Endothelial cell of umbilical vein (primary cell): ENCODE data around the gene TENT5C. TPM values are rescaled to one million over a fixed set of nuclear protein-coding genes. Genes with fewer than 3 reads are reported as not detected.

Experiments
- BruUV-seq: library from RNA; stranded (reverse); fragments of 400-500 nt; replicated peaks from 2 replicates; lab custom pipeline; 2021; lab: Mats Ljungman, UMichigan
- CTCF ChIA-PET: fragments of 300-600, 350-600 bp; sonication (Branson Sonifier 250); formaldehyde crosslinking; loops from one replicate; lab custom pipeline; 2021; ENCODE audit warnings: antibody characterized with exemption, inconsistent platforms; lab: Charles Lee
- POLR2A ChIA-PET: fragments of 300-600, 350-600 bp; sonication (Branson Sonifier 250); formaldehyde crosslinking; loops from one replicate; lab custom pipeline; 2021; ENCODE audit warnings: antibody characterized with exemption, inconsistent platforms; lab: Charles Lee
- DNase-seq: peaks from one replicate; pipeline ENCODE4 v3.0.0-alpha.2; 2011; ENCODE audit warnings: low read depth, low spot score
- FAIRE-seq: peaks from 2 replicates; lab custom pipeline; 2011; peaks lifted over from hg19 to GRCh38; lab: Jason Lieb, UNC
- H2AFZ ChIP-seq: 2 replicates; pipeline ENCODE4 v1.6.0; 2012; ENCODE audit warnings: low read depth, low read length, control low read depth, inconsistent platforms
- H3K27ac ChIP-seq: 2 replicates; pipeline ENCODE4 v1.5.1; 2011; ENCODE audit warnings: low read depth, mild to moderate bottlenecking, control low read depth, low read length, moderate library complexity; ENCODE audit not compliant: insufficient read depth
- H3K27me3 ChIP-seq, 2 experiments: 2 replicates each; pipeline versions ENCODE4 v1.6.0 to v1.6.1; 2011; ENCODE audit warnings: low read length in 2 of 2, mixed read lengths in 1 of 2; ENCODE audit not compliant: control insufficient read depth in 2 of 2, insufficient read depth in 2 of 2
- H3K36me3 ChIP-seq, 2 experiments: 2 replicates in 1 of 2; 3 replicates in 1 of 2; pipeline ENCODE4 v1.5.1; 2011; ENCODE audit warnings: low read length in 2 of 2, mild to moderate bottlenecking in 1 of 2, moderate library complexity in 1 of 2; ENCODE audit not compliant: control insufficient read depth in 2 of 2, insufficient read depth in 2 of 2; ENCODE audit errors: extremely low read depth in 1 of 2
- H3K4me1 ChIP-seq: 3 replicates; pipeline ENCODE4 v1.5.1; 2011; ENCODE audit warnings: mild to moderate bottlenecking, low read length; ENCODE audit not compliant: control insufficient read depth, insufficient read depth; ENCODE audit errors: extremely low read depth
- H3K4me2 ChIP-seq: 2 replicates; pipeline ENCODE4 v1.6.1; 2011; ENCODE audit warnings: low read length, control low read depth, mixed read lengths; ENCODE audit not compliant: insufficient read depth
- H3K4me3 ChIP-seq, 3 experiments: fragments of 200-600 bp in 1 of 3; sonication (generic), shearing (Covaris generic) in 1 of 3; replicated peaks in 1 of 3; 2 replicates each; pipeline ENCODE4 v1.5.1; 2011 to 2016; ENCODE audit warnings: control low read depth in 3 of 3, low read length in 3 of 3, mild to moderate bottlenecking in 2 of 3, inconsistent platforms in 1 of 3, low read depth in 1 of 3, moderate library complexity in 1 of 3; ENCODE audit not compliant: insufficient read depth in 1 of 3
- H3K79me2 ChIP-seq: 2 replicates; pipeline ENCODE4 v1.6.0; 2012; ENCODE audit warnings: low read length, inconsistent platforms; ENCODE audit not compliant: control insufficient read depth, insufficient read depth
- H3K9ac ChIP-seq: replicated peaks from 2 replicates; pipeline ENCODE3; 2011; ENCODE audit warnings: low read length, control low read depth; ENCODE audit not compliant: insufficient read depth; ENCODE audit errors: extremely low read depth
- H3K9me1 ChIP-seq: replicated peaks from 3 replicates; pipeline ENCODE4 v1.6.0; 2011; ENCODE audit warnings: mild to moderate bottlenecking, low read length; ENCODE audit not compliant: control insufficient read depth, insufficient read depth; ENCODE audit errors: extremely low read depth
- H3K9me3 ChIP-seq: replicated peaks from 2 replicates; pipeline ENCODE4 v1.5.1; 2012; ENCODE audit warnings: low read length, inconsistent platforms; ENCODE audit not compliant: control insufficient read depth, insufficient read depth
- H4K20me1 ChIP-seq: replicated peaks from 2 replicates; pipeline ENCODE3; 2011; ENCODE audit warnings: mild to moderate bottlenecking, low read length; ENCODE audit not compliant: control insufficient read depth, insufficient read depth; ENCODE audit errors: extremely low read depth
- CTCF ChIP-seq, 2 donors: IDR thresholded peaks; 1 replicate in 1 of 2; 2 replicates in 1 of 2; pipeline ENCODE4 v1.5.1; 2011; ENCODE audit warnings: low read length in 2 of 2, mild to moderate bottlenecking in 2 of 2, moderate library complexity in 2 of 2, control low read depth in 1 of 2, inconsistent platforms in 1 of 2, low read depth in 1 of 2; ENCODE audit not compliant: insufficient read depth in 1 of 2; ENCODE audit errors: extremely low read depth in 1 of 2
- EZH2 ChIP-seq: IDR thresholded peaks from 2 replicates; pipeline ENCODE4 v1.6.1; 2012; ENCODE audit warnings: borderline replicate concordance, low read depth, mild to moderate bottlenecking, moderate library complexity, low read length, inconsistent platforms; ENCODE audit not compliant: severe bottlenecking
- FOS ChIP-seq: IDR thresholded peaks from 2 replicates; pipeline ENCODE4 v1.6.1; 2011; ENCODE audit warnings: mild to moderate bottlenecking, low read length, moderate library complexity, borderline replicate concordance; ENCODE audit not compliant: insufficient read depth
- GATA2 ChIP-seq: IDR thresholded peaks from 2 replicates; pipeline ENCODE4 v1.7.0; 2011; ENCODE audit warnings: low read depth, mild to moderate bottlenecking, moderate library complexity, mixed read lengths, low read length; ENCODE audit not compliant: insufficient read length, insufficient read depth
- JUN ChIP-seq: IDR thresholded peaks from 2 replicates; pipeline ENCODE4 v1.6.1; 2011; ENCODE audit warnings: borderline replicate concordance, low read depth; ENCODE audit not compliant: insufficient read length, insufficient read depth
- POLR2A ChIP-seq: IDR thresholded peaks from 2 replicates; pipeline ENCODE4 v1.6.1; 2012; ENCODE audit warnings: low read depth, mild to moderate bottlenecking, control low read depth, low read length
- POLR2AphosphoS5 ChIP-seq: IDR thresholded peaks from 2 replicates; pipeline ENCODE4 v1.6.1; 2012; ENCODE audit warnings: low read depth, mild to moderate bottlenecking, control low read depth, low read length, moderate library complexity; ENCODE audit not compliant: insufficient read depth
- dilution Hi-C: fragments of 300-500 bp; cut with MboI; formaldehyde crosslinking; loops from one replicate; pipeline ENCODE4 v1.15.0; 2019; ENCODE audit warnings: low sequenced_read_pairs; ENCODE audit not compliant: extremely low pct_ligation_motif_present
- intact Hi-C: fragments of 100-400 bp; cut with micrococcal nuclease; formaldehyde crosslinking; loops from one replicate; pipeline ENCODE4 v1.10.0; 2022
- polyA plus RNA-seq, 4 experiments: library from polyadenylated mRNA; depleted of rRNA in 3 of 4; stranded (reverse) in 3 of 4; unstranded in 1 of 4; fragments of >200 nt; gene quantifications; 2 replicates each; pipeline versions ENCODE4 v1.2.1 to v1.2.3, GENCODE V29; 2011 to 2012; ENCODE audit warnings: missing spikeins in 1 of 4
- total RNA-seq: library from RNA; stranded (reverse); gene quantifications from 2 replicates; pipeline ENCODE4 v1.2.3, GENCODE V29; 2021
- TF ChIP-seq, protein P1 (sequence below): IDR thresholded peaks from 2 replicates; pipeline ENCODE4 v1.6.1; 2011; ENCODE audit not compliant: insufficient read depth, insufficient read length

Gene TENT5C
- total and polyA plus RNA-seq, 2 donors (not counting 3 experiments of a cell fraction or from before 2014, with no cell fraction given) = 0.06 to 0.22 TPM

DNA sequence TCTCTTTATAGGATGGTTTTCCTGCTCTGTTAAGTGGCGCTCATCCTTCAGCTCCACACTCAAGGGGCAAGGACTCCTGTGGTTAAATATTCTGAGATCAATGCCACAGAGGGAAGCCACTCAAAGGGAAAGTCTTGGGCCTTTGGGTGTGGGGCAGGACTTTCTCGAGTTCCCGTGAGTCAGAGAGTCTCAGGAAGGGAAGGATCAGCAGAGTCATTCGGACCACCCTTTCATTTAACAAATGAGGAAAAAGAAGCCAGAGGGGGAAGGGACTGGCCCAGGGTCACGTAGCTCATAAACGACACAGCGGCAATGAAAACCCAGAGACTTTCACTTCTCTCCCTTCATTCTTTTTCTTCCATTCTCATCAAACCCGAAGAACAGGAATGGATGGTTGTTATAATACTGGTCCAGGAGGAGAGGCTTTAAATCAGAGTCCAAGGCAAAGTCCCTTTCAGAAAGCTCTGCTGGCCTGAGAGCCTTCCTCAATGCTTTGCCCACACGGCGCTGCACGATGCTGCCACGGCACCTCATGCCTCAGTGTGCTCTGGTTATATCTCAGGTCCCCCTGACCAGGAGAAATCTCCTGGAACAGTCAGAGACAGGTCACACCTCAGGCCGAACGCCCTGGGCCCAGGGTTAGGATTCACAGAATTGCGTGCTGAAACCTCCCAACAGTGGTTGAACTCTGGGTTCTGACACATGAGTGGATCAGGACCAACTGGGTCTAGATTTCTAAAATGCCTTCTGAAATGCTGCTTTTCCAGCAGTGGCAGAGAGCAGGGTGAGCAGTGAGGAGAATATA, 65.3 kb downstream of the TENT5C start:
- H3K4me1 ChIP-seq = peaks cover 14% of the 10 kb centered on the region
- H3K79me2 ChIP-seq = no peaks in the 10 kb centered on the region
- H3K4me2 ChIP-seq = peak overlapping the region; percentile 4
- no TSS peak for BruUV-seq
- DNase-seq (peak; percentile 32), FAIRE-seq (peak; percentile 85)
- H3K4me3 ChIP-seq = no peak overlapping the region
- H3K9ac ChIP-seq = no peak overlapping the region
- intact Hi-C loops = loop anchor here (2.0 to 10.0 kb wide), 5 partner anchors 16 to 606 kb away; partner anchors contain the start of genes TENT5C and TTF2
- H3K27me3 ChIP-seq = no peaks in the 10 kb centered on the region
- no peaks in the 10 kb centered on the region for H3K9me1 ChIP-seq
- dilution Hi-C loops = no loop called here
- H3K27ac ChIP-seq = no peak overlapping the region
- no peaks in the 10 kb centered on the region for H3K36me3 ChIP-seq
- CTCF ChIA-PET = interaction anchor here (0.6 to 3.4 kb wide), 16 partner anchors 10 to 137 kb away, joined by 3 to 37 read pairs (median 4); no protein-coding TSS in a partner anchor
- H2AFZ ChIP-seq = peak overlapping the region; percentile 70
- H4K20me1 ChIP-seq = no peaks in the 10 kb centered on the region
- POLR2A ChIA-PET = no interaction called here
- TF ChIP-seq FOS = peak; percentile 71
- TF ChIP-seq, protein P1, sequence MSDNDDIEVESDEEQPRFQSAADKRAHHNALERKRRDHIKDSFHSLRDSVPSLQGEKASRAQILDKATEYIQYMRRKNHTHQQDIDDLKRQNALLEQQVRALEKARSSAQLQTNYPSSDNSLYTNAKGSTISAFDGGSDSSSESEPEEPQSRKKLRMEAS = no peak
- TF ChIP-seq POLR2AphosphoS5 = no peak
- TF ChIP-seq EZH2 = no peak
- TF ChIP-seq POLR2A = no peak
- TF ChIP-seq CTCF (IDR thresholded peaks at IDR 0.05; ENCODE audit: extremely low read depth in 1 of 2, insufficient read depth in 1 of 2, low read depth in 1 of 2, low read length in 2 of 2) = no peak
- TF ChIP-seq GATA2 = no peak
- no peak for TF ChIP-seq JUN
- H3K9me3 ChIP-seq = no peaks in the 10 kb centered on the region
